Mucosa of rectum (tissue), 2 donors: Measurements from ENCODE around the gene RNF220.

Experiments
- H3K27ac ChIP-seq, 2 donors: one replicate each; pipeline ENCODE4 v1.7.0; 2013; ENCODE audit warnings: inconsistent platforms in 2 of 2, low read depth in 2 of 2, low read length in 2 of 2
- H3K27me3 ChIP-seq, 2 donors: one replicate each; pipeline ENCODE4 v1.7.0; 2013; ENCODE audit warnings: low read length in 2 of 2; ENCODE audit not compliant: control insufficient read depth in 2 of 2, insufficient read depth in 2 of 2
- H3K36me3 ChIP-seq, 2 donors: one replicate each; pipeline ENCODE4 v1.7.0; 2013; ENCODE audit warnings: low read length in 2 of 2; ENCODE audit not compliant: control insufficient read depth in 2 of 2, insufficient read depth in 2 of 2
- H3K4me1 ChIP-seq, 2 donors: one replicate each; pipeline ENCODE4 v1.7.0; 2013; ENCODE audit warnings: low read length in 2 of 2, mild to moderate bottlenecking in 1 of 2; ENCODE audit not compliant: control insufficient read depth in 2 of 2, insufficient read depth in 2 of 2
- H3K4me3 ChIP-seq, 2 donors: one replicate each; pipeline ENCODE4 v1.7.0; 2013; ENCODE audit warnings: low read length in 2 of 2
- H3K9ac ChIP-seq, 2 donors: one replicate each; pipeline ENCODE4 v1.7.0; 2013; ENCODE audit warnings: low read length in 2 of 2, low read depth in 1 of 2, mild to moderate bottlenecking in 1 of 2
- H3K9me3 ChIP-seq, 2 donors: one replicate each; pipeline ENCODE4 v1.7.0; 2013; ENCODE audit warnings: low read length in 2 of 2; ENCODE audit not compliant: control insufficient read depth in 2 of 2
- donor health status: healthy.
- donor health status: Normal muscosa, but diverticular disease.

Gene RNF220

DNA sequence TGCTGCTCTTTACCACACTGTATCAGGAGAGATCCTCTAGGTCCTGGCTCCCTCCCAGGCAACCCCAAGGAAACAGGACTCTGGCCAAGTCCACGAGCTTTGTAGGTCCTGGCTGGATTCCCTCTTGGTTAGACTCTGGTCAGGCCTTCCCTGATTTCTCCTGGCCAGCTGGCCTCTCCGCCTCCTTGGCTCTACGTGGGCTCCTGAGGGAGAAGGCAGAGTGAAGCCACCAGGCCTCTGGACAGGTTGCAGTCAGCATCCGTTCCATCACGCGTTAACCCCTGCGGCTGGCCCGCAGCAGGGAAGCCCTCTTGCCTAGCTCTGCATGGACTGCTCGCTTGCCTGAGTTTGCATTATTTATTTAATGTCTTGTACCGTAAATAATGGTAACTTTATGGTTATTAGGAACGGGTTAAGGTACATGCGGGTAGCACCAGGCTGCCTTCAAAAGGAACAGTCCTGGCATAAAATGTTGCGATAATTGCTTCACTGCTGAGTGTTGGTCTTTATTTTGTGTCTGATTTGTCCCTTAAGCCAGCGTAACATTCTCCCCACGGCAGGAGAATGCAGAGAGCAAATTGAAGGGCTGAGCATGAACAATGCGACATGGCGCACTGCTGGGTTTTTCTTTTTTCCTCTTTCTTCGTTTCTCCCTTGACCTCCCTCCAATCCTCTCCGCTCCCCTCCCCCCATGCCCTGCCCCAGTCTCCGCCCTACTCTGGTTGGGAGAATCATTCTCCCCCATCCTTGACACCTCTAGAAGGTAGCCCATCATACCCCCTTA lies 100.3 kb downstream of the RNF220 start:
- Histone ChIP-seq H3K4me1 (no peaks in the 10 kb centered on the region), H3K9ac (no peak overlapping the region), H3K9me3 (no peaks in the 10 kb centered on the region), H3K27ac (no peak overlapping the region), H3K4me3 (no peak overlapping the region), H3K27me3 (peaks cover under 1 to 6% of the 10 kb centered on the region in 2 donors), H3K36me3 (no peaks in the 10 kb centered on the region)

GRCh38 chr1:44507490-44508396 lies 102.7 kb downstream of the RNF220 start:
- Histone ChIP-seq H3K36me3 (no peaks in the 10 kb centered on the region), H3K9ac (no peak overlapping the region), H3K27ac (no peak overlapping the region), H3K4me3 (no peak overlapping the region), H3K9me3 (no peaks in the 10 kb centered on the region), H3K27me3 (peaks cover 3 to 6% of the 10 kb centered on the region in 2 donors), H3K4me1 (no peaks in the 10 kb centered on the region)

- Histone ChIP-seq H3K4me3 (no peak overlapping the region), H3K27me3 (peaks cover 3 to 6% of the 10 kb centered on the region in 2 donors), H3K36me3 (no peaks in the 10 kb centered on the region), H3K9ac (no peak overlapping the region), H3K4me1 (no peaks in the 10 kb centered on the region), H3K9me3 (no peaks in the 10 kb centered on the region), H3K27ac (no peak overlapping the region)
These were observed 103.3 kb downstream of the RNF220 start for GRCh38 chr1:44508397-44508745.

DNA sequence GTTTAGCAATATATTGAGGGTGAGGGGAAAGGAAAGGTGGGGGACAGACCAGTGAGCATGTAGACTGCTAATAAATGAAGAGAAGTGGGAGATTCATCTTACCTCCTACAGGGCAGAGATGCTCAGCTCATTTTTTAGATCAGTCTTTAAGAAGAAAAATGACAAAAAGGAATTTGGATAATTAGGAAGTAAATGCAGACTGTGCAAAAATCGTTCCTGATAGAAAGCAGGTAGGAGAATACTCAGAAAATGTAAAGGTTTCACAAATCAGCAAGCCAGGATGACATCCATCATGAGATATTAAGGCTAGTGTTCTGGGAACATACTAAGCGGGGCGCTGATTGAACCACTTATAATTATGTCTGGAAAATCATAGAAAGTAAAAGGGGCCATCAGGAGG lies 106.3 kb downstream of the RNF220 start:
- Histone ChIP-seq H3K27ac (no peak overlapping the region), H3K4me1 (no peaks in the 10 kb centered on the region)

DNA sequence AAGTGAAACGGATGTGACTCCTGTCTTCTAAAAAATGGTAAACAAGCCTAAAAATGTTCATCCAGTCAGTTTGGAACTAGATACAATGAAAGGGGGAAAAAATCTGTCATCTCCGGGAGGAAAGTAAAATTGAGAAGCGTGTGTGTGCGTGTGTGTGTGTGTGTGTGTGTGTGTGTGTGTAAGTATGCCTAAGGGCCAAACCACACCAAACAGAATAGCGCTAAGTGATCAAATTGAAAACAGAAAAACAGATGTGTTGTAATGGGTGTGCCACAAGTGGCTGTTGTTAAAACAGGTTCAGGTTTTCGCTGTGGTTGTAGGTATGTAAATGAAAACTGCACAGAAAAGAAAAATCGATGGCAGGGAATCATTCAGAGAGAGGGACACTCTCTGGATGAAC lies 106.7 kb downstream of the RNF220 start:
- Histone ChIP-seq H3K27ac (no peak overlapping the region), H3K4me3 (no peak overlapping the region), H3K27me3 (peaks cover 3 to 15% of the 10 kb centered on the region in 2 donors), H3K36me3 (no peaks in the 10 kb centered on the region), H3K4me1 (no peaks in the 10 kb centered on the region), H3K9ac (no peak overlapping the region), H3K9me3 (no peaks in the 10 kb centered on the region)

More for the DNA sequence above, 106.3 kb downstream of the RNF220 start:
- no peaks in the 10 kb centered on the region for H3K9me3 ChIP-seq
- H3K36me3 ChIP-seq: no peaks in the 10 kb centered on the region
- H3K27me3 ChIP-seq: peaks cover 3 to 12% of the 10 kb centered on the region in 2 donors
- no peak overlapping the region for H3K9ac ChIP-seq
- no peak overlapping the region for H3K4me3 ChIP-seq

DNA sequence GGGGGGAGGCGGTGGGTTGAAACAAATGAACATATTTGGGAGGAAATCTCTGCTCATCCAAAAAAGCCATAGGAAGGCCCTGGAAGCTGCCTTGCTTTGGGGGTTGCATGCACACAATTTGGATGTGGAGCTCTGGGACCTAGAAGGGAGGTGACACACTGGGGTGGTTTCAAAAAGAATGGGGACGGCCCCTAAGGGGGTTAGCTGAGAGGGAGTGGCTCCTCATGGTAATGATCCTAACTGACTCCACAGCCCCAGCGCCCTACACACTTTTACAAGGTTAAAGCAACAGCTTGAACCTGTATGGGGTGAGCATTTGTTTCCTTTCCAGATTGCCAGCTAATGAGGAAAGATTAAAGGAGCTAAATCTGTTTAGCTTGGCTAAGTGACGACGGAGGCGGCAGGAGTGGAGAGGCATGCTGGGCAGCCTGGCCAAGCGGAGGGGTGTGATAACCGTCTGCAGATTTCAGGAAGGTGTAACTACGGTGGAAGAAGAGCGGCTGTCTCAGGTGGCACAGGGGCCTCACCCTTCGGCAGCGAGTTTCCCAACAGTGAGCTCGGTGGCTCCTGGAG lies 107.3 kb downstream of the RNF220 start:
- Histone ChIP-seq H3K27ac (no peak overlapping the region), H3K9ac (no peak overlapping the region), H3K4me1 (no peaks in the 10 kb centered on the region), H3K4me3 (no peak overlapping the region), H3K36me3 (no peaks in the 10 kb centered on the region), H3K9me3 (no peaks in the 10 kb centered on the region), H3K27me3 (peaks cover 3 to 15% of the 10 kb centered on the region in 2 donors)

DNA sequence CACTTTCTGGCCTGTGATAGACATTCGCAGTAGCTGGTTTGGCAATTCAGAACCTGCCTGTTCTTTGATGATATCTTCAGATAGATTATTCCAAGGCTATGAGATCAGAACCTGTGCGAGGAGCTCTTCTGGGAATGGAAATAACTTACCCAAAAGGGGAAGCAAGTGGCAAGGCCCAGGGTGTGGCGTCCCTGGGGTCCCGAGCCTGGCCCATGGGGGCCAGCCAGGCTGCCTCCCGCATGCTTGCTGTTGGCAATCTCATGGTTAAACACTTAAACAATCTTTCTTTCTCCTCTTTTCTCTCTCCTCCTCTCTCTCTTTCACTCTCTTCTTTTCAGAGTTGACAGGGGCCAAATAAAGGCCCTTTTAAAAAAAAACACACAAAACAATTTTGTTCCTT lies 108.1 kb downstream of the RNF220 start:
- H3K9me3 ChIP-seq: no peaks in the 10 kb centered on the region
- no peak overlapping the region for H3K9ac ChIP-seq
- H3K36me3 ChIP-seq: no peaks in the 10 kb centered on the region
- no peak overlapping the region for H3K4me3 ChIP-seq
- peaks cover 3 to 15% of the 10 kb centered on the region in 2 donors for H3K27me3 ChIP-seq
- H3K4me1 ChIP-seq: no peaks in the 10 kb centered on the region
- H3K27ac ChIP-seq: no peak overlapping the region

DNA sequence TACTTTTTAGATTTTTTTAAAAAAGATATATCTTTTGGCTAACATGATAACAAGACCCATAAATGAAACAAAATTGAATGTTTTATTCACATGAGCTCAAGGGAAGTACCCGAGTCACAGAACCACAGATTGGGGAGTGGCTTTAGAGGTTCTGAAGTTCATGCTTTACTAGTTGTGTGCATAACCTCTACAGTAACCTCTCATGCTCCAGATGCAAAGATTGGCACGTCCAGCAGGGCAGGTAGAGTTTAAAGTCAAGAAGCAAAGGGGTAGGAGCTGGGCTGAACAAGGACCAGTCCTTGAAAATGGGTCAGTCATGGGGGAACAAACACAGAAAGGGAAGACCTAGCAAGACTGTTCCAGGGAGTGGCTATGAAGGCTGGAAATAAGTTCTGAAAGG lies 109.6 kb downstream of the RNF220 start:
- Histone ChIP-seq H3K27me3 (peaks cover 3 to 15% of the 10 kb centered on the region in 2 donors), H3K9ac (no peak overlapping the region), H3K36me3 (no peaks in the 10 kb centered on the region), H3K27ac (no peak overlapping the region), H3K9me3 (no peaks in the 10 kb centered on the region), H3K4me3 (no peak overlapping the region), H3K4me1 (no peaks in the 10 kb centered on the region)

DNA sequence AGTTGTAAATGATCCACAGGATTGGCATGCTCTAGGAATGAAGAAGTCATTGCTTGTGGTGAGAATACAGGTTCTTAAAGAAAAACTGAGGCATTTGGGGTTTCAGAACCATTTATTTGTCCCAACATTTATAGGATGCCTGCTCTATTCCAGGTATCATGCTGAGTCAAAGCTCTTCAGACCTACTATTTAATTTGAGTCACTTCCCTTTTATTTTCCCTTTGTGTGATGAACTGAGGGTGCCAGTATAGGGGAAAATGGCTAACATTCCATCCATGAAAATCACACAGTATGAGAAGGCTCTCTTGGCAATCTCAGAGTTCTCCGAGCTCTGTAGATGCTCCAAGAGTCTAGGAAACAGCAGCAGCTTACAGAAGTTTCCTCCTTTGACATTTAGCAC lies 110.4 kb downstream of the RNF220 start:
- H3K9ac ChIP-seq: no peak overlapping the region
- peaks cover 2 to 15% of the 10 kb centered on the region in 2 donors for H3K27me3 ChIP-seq
- H3K36me3 ChIP-seq: no peaks in the 10 kb centered on the region
- H3K4me3 ChIP-seq: no peak overlapping the region
- no peaks in the 10 kb centered on the region for H3K9me3 ChIP-seq
- no peaks in the 10 kb centered on the region for H3K4me1 ChIP-seq
- H3K27ac ChIP-seq: no peak overlapping the region
